H9 (cell line): Measurements from ENCODE around the gene YEATS2. TPM values are rescaled to one million over a fixed set of nuclear protein-coding genes. Genes with fewer than 3 reads are reported as not detected.

Experiments used
- DNase-seq: peaks from one replicate; pipeline ENCODE4 v3.0.0-alpha.2; 2017
- H2AFZ ChIP-seq: one replicate; pipeline ENCODE4 v1.6.1; 2013; ENCODE audit warnings: mild to moderate bottlenecking, low read length, control low read depth, moderate library complexity
- H2AK5ac ChIP-seq: 2 replicates; pipeline ENCODE4 v1.6.1; 2013; ENCODE audit warnings: low read length, control low read depth, mixed read lengths; ENCODE audit not compliant: insufficient read length
- H2BK120ac ChIP-seq: one replicate; pipeline ENCODE4 v1.6.1; 2013; ENCODE audit warnings: low read depth, mild to moderate bottlenecking, low read length, control low read depth, inconsistent platforms; ENCODE audit not compliant: poor library complexity, severe bottlenecking
- H2BK12ac ChIP-seq: 2 replicates; pipeline ENCODE4 v1.6.1; 2013; ENCODE audit warnings: low read length, control low read depth, mixed read lengths, low read depth; ENCODE audit not compliant: insufficient read length
- H2BK15ac ChIP-seq: 2 replicates; pipeline ENCODE4 v1.6.1; 2013; ENCODE audit warnings: low read depth, low read length, control low read depth
- H2BK20ac ChIP-seq: one replicate; pipeline ENCODE4 v1.6.1; 2013; ENCODE audit warnings: low read depth, mild to moderate bottlenecking, low read length, control low read depth, inconsistent platforms; ENCODE audit not compliant: poor library complexity, severe bottlenecking
- H2BK5ac ChIP-seq: 2 replicates; pipeline ENCODE4 v1.6.1; 2013; ENCODE audit warnings: low read length, control low read depth, mixed read lengths; ENCODE audit not compliant: insufficient read length
- H3K14ac ChIP-seq: 2 replicates; pipeline ENCODE4 v1.6.1; 2013; ENCODE audit warnings: low read length, control low read depth; ENCODE audit not compliant: insufficient read depth
- H3K18ac ChIP-seq: 2 replicates; pipeline ENCODE4 v1.6.1; 2013; ENCODE audit warnings: low read depth, mild to moderate bottlenecking, mixed read lengths, low read length, control low read depth; ENCODE audit not compliant: insufficient read length
- H3K23ac ChIP-seq: 2 replicates; pipeline ENCODE4 v1.6.1; 2013; ENCODE audit warnings: low read length, control low read depth, mixed read lengths, low read depth; ENCODE audit not compliant: insufficient read length
- H3K23me2 ChIP-seq: 2 replicates; pipeline ENCODE4 v1.6.1; 2013; ENCODE audit warnings: low read depth, mild to moderate bottlenecking, mixed read lengths, low read length, control low read depth; ENCODE audit not compliant: insufficient read length, poor library complexity, severe bottlenecking
- H3K27ac ChIP-seq: 2 replicates; pipeline ENCODE4 v1.5.1; 2013; ENCODE audit warnings: low read length, control low read depth, mixed read lengths, low read depth; ENCODE audit not compliant: insufficient read length
- H3K27me3 ChIP-seq: 2 replicates; pipeline ENCODE4 v1.6.1; 2013; ENCODE audit warnings: low read length, control low read depth, inconsistent platforms; ENCODE audit not compliant: insufficient read depth
- H3K4ac ChIP-seq: 2 replicates; pipeline ENCODE4 v1.6.1; 2013; ENCODE audit warnings: low read depth, mild to moderate bottlenecking, control low read depth, inconsistent platforms, low read length, moderate library complexity
- H3K4me1 ChIP-seq: 2 replicates; pipeline ENCODE4 v1.6.1; 2013; ENCODE audit warnings: low read length, control low read depth, inconsistent platforms; ENCODE audit not compliant: insufficient read depth
- H3K4me2 ChIP-seq: 2 replicates; pipeline ENCODE4 v1.6.1; 2013; ENCODE audit warnings: low read length, control low read depth, mixed read lengths; ENCODE audit not compliant: insufficient read length, insufficient read depth
- H3K56ac ChIP-seq: 2 replicates; pipeline ENCODE4 v1.6.1; 2013; ENCODE audit warnings: low read depth, mild to moderate bottlenecking, mixed read lengths, low read length, control low read depth; ENCODE audit not compliant: insufficient read length
- H3K79me1 ChIP-seq: 2 replicates; pipeline ENCODE4 v1.6.1; 2013; ENCODE audit warnings: low read depth, mild to moderate bottlenecking, moderate library complexity, low read length, control low read depth, inconsistent platforms; ENCODE audit not compliant: insufficient read depth, poor library complexity, severe bottlenecking
- H3K79me2 ChIP-seq: 2 replicates; pipeline ENCODE4 v1.6.1; 2013; ENCODE audit warnings: low read length, control low read depth, inconsistent platforms; ENCODE audit not compliant: insufficient read depth
- H3K9ac ChIP-seq: 2 replicates; pipeline ENCODE4 v1.6.1; 2013; ENCODE audit warnings: low read length, control low read depth, mixed read lengths; ENCODE audit not compliant: insufficient read length; ENCODE audit errors: extremely low read depth
- H3K9me3 ChIP-seq: one replicate; pipeline ENCODE4 v1.6.1; 2013; ENCODE audit warnings: low read depth, low read length, inconsistent platforms; ENCODE audit not compliant: control insufficient read depth
- H3T11ph ChIP-seq: one replicate; pipeline ENCODE4 v1.6.1; 2013; ENCODE audit warnings: mild to moderate bottlenecking, low read length, control low read depth, inconsistent platforms
- H4K20me1 ChIP-seq: one replicate; pipeline ENCODE4 v1.6.1; 2013; ENCODE audit not compliant: control insufficient read depth, insufficient read length, insufficient read depth
- H4K5ac ChIP-seq: 2 replicates; pipeline ENCODE4 v1.6.1; 2013; ENCODE audit warnings: low read depth, mild to moderate bottlenecking, mixed read lengths, low read length, control low read depth; ENCODE audit not compliant: insufficient read length
- H4K8ac ChIP-seq: replicated peaks from 2 replicates; pipeline ENCODE4 v1.6.1; 2013; ENCODE audit warnings: low read length, control low read depth, mixed read lengths, low read depth; ENCODE audit not compliant: insufficient read length
- H4K91ac ChIP-seq: 2 replicates; pipeline ENCODE4 v1.6.1; 2013; ENCODE audit warnings: low read depth, mild to moderate bottlenecking, moderate library complexity, mixed read lengths, low read length, control low read depth; ENCODE audit not compliant: insufficient read length
- H3K27ac Mint-ChIP-seq, 3 experiments: 2 replicates in 2 of 3; 3 replicates in 1 of 3; pipeline ENCODE4 v1.8.0; 2020 to 2021; ENCODE audit warnings: mixed read lengths in 3 of 3, mild to moderate bottlenecking in 1 of 3, moderate library complexity in 1 of 3
- H3K27me3 Mint-ChIP-seq: 2 replicates; pipeline ENCODE4 v1.8.0; 2021; ENCODE audit warnings: low read depth, mild to moderate bottlenecking, moderate library complexity, mixed read lengths
- H3K36me3 Mint-ChIP-seq, 3 experiments: 2 replicates in 2 of 3; 3 replicates in 1 of 3; pipeline ENCODE4 v1.8.0; 2020 to 2021; ENCODE audit warnings: low read depth in 3 of 3, mixed read lengths in 3 of 3; ENCODE audit not compliant: insufficient read depth in 1 of 3
- H3K4me1 Mint-ChIP-seq, 2 experiments: 2 replicates each; pipeline ENCODE4 v1.8.0; 2020; ENCODE audit warnings: mixed read lengths in 2 of 2
- H3K4me3 Mint-ChIP-seq, 2 experiments: 2 replicates in 1 of 2; 3 replicates in 1 of 2; pipeline ENCODE4 v1.8.0; 2020 to 2021; ENCODE audit warnings: mild to moderate bottlenecking in 2 of 2, mixed read lengths in 2 of 2, moderate library complexity in 1 of 2
- H3K9me3 Mint-ChIP-seq, 2 experiments: 2 replicates in 1 of 2; 3 replicates in 1 of 2; pipeline ENCODE4 v1.8.0; 2020; ENCODE audit warnings: mild to moderate bottlenecking in 2 of 2, mixed read lengths in 2 of 2, moderate library complexity in 1 of 2
- WGBS: extraction: QIAGEN DNeasy Blood & Tissue Kit; methylation state at CpG from one replicate; pipeline ENCODE4 v1.1.7; 2013; ENCODE audit warnings: missing lambda C conversion rate, low lambda C conversion rate, mixed read lengths; ENCODE audit not compliant: insufficient read length; ENCODE audit errors: extremely low coverage; 5-methylcytosine and 5-hydroxymethylcytosine counted together
- total RNA-seq: library from RNA; stranded (reverse); gene quantifications from 2 replicates; pipeline ENCODE4 v1.2.1, GENCODE V29; 2021
- TF ChIP-seq, protein P1 (sequence below): fragments of 200-600 bp; sonication (generic); conservative IDR thresholded peaks from 3 replicates; pipeline ENCODE4 v1.8.0; 2021; ENCODE audit warnings: antibody characterized with exemption, mild to moderate bottlenecking

Gene YEATS2
- total RNA-seq, 1 experiment from 2014 or later = 40.3 TPM

DNA sequence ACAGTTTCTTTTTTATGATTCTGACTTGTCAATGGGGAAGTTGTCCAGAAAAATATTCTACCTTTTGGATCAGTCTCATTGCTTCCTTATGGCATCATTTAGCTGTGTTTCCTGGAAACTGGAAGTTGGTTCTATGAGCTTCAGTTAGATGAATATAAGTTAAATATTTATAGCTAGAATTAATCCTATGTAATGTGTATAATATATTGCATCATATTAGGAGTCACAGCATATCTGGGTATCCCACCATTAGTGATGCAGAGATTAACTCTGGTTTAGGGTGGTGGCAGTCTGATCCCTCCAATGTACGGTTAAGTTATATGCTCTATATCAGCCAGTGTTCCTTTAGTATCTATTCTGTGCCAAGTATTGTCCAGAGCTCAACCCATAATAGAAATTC, 42.9 kb upstream of the YEATS2 start:
- no peak for DNase-seq
- peaks cover 6% of the 10 kb centered on the region for H3K27me3 Mint-ChIP-seq
- no peak overlapping the region for H3K4me3 Mint-ChIP-seq
- peaks cover 43 to 46% of the 10 kb centered on the region in 2 experiments for H3K9me3 Mint-ChIP-seq
- no peaks in the 10 kb centered on the region for H3K4me1 ChIP-seq
- H3K79me2 ChIP-seq = no peaks in the 10 kb centered on the region
- no peak overlapping the region for H2AFZ ChIP-seq
- H3K9me3 ChIP-seq = peaks cover 35% of the 10 kb centered on the region
- H3K14ac ChIP-seq = no peak overlapping the region
- H3K36me3 Mint-ChIP-seq = peaks cover 56 to 80% (median 68%) of the 10 kb centered on the region in 3 experiments
- peaks cover 1 to 2% of the 10 kb centered on the region in 2 experiments; a peak in 2 of 4 replicates for H3K4me1 Mint-ChIP-seq
- H4K5ac ChIP-seq = no peak overlapping the region
- WGBS = no CpG with 5 or more reads among the region's 1 CpG
- no peak overlapping the region for H3K56ac ChIP-seq
- H3K4me2 ChIP-seq = no peak overlapping the region
- no peak overlapping the region for H3K9ac ChIP-seq
- H2BK12ac ChIP-seq = no peak overlapping the region
- no peak overlapping the region for H3K18ac ChIP-seq
- H4K91ac ChIP-seq = no peak overlapping the region
- H3K4ac ChIP-seq = no peak overlapping the region
- H2AK5ac ChIP-seq = no peak overlapping the region
- no peaks in the 10 kb centered on the region for H3K23me2 ChIP-seq
- H3K23ac ChIP-seq = no peak overlapping the region
- no peak overlapping the region for H2BK20ac ChIP-seq
- no peak overlapping the region for H3K27ac Mint-ChIP-seq
- H2BK15ac ChIP-seq = no peak overlapping the region
- no peaks in the 10 kb centered on the region for H3K27me3 ChIP-seq
- H2BK5ac ChIP-seq = no peak overlapping the region
- no peak overlapping the region for H3T11ph ChIP-seq
- no peaks in the 10 kb centered on the region for H3K79me1 ChIP-seq
- H4K20me1 ChIP-seq = no peaks in the 10 kb centered on the region
- no peak overlapping the region for H2BK120ac ChIP-seq
- TF ChIP-seq, protein P1, sequence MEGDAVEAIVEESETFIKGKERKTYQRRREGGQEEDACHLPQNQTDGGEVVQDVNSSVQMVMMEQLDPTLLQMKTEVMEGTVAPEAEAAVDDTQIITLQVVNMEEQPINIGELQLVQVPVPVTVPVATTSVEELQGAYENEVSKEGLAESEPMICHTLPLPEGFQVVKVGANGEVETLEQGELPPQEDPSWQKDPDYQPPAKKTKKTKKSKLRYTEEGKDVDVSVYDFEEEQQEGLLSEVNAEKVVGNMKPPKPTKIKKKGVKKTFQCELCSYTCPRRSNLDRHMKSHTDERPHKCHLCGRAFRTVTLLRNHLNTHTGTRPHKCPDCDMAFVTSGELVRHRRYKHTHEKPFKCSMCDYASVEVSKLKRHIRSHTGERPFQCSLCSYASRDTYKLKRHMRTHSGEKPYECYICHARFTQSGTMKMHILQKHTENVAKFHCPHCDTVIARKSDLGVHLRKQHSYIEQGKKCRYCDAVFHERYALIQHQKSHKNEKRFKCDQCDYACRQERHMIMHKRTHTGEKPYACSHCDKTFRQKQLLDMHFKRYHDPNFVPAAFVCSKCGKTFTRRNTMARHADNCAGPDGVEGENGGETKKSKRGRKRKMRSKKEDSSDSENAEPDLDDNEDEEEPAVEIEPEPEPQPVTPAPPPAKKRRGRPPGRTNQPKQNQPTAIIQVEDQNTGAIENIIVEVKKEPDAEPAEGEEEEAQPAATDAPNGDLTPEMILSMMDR = no peak
- no peak overlapping the region for H3K27ac ChIP-seq
- H4K8ac ChIP-seq = no peak overlapping the region
